ENCODE measurements around the gene AASS. TPM values are rescaled to one million over a fixed set of nuclear protein-coding genes. Genes with fewer than 3 reads are reported as not detected.

Gene AASS
- total RNA-seq, 1 experiment from 2014 or later, result 11.3 TPM

- Mint-ChIP-seq H3K27me3 (ENCODE audit: insufficient read depth, unreplicated experiment) (no peaks in the 10 kb centered on the region), H3K4me1 (ENCODE audit: low read depth, unreplicated experiment) (no peaks in the 10 kb centered on the region), H3K4me3 (ENCODE audit: unreplicated experiment) (no peak overlapping the region), H3K9me3 (ENCODE audit: unreplicated experiment) (no peaks in the 10 kb centered on the region), H3K27ac (ENCODE audit: unreplicated experiment) (no peak overlapping the region), H3K36me3 (ENCODE audit: insufficient read depth, unreplicated experiment) (no peaks in the 10 kb centered on the region)
- Histone ChIP-seq H3K36me3 (ENCODE audit: control insufficient read depth, insufficient read depth, low read length) (no peaks in the 10 kb centered on the region), H3K27me3 (replicated peaks; ENCODE audit: control insufficient read depth, insufficient read depth, low read length) (no peaks in the 10 kb centered on the region), H3K9me3 (no peaks in the 10 kb centered on the region), H3K4me3 (ENCODE audit: low read depth, low read length) (no peak overlapping the region), H3K4me1 (no peaks in the 10 kb centered on the region)
- CTCF ChIA-PET, result no interaction called here
- no peak for DNase-seq
- POLR2A ChIA-PET, result no interaction called here
- no peak for TF ChIP-seq CTCF (IDR thresholded peaks at IDR 0.05; ENCODE audit: insufficient read depth in 1 of 2, low read depth in 1 of 2, low read length in 1 of 2, severe bottlenecking in 1 of 2, unreplicated experiment in 1 of 2)
- no TSS peak for BruUV-seq (replicated peaks)
- intact Hi-C loops (cut with micrococcal nuclease; ENCODE audit: unreplicated experiment), result no loop called here
Measured at GRCh38 chr7:122027058-122027457, 117.0 kb downstream of the AASS start.

Other genes starting within 250 kb of the AASS start
- not detected in 2 replicates for gene FEZF1, start 160.5 kb upstream of the AASS start, total RNA-seq (2022)